NOMO-1 (cell line): Measurements from ENCODE around the gene KAT7.
"Not testable (repeated sequence)": the region's sequence is repeated elsewhere in the genome, so short reads cannot be mapped to it uniquely, and the experiment has no call there.

Experiments used
- DNase-seq, 2 experiments: peaks; one replicate each; lab custom pipeline; 2025; ENCODE audit not compliant: unreplicated experiment in 2 of 2; lab: John Stamatoyannopoulos, UW

KAT7 gene

DNA sequence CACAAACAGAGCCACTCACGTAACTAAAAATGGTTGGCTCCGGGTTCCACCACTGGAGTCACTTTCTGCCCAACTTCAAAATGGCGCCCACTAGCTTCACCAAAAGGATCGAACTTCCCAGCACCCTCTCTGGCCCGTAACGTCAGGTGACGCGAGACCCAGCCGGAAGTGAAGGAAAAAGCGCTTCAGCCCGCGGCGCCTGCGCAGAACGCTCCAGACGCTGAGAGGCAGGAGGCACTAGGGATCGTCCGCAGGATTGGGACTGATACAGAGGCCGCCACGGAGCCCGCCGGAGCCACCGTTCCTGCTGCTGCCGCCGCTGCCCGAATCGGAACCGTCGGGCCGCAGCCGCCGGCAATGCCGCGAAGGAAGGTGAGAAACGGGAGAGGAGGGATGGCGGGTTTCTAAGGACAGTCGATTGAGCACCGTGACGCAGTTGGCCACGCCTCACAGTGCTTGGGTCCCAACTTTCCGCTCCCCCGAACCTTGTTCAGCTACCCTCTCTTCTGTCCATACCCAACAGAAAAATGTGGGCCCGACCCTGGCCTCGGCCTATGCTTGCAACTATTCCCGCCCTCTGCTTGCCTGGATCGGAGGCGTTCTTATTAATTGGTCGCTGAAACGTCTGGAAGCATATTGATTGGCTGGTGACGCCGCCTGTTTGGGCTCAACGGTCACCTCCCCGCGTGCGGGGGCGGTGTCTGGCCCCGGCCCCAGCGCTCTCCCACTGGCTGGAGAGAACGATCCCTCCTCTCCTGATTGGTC, at the start of gene KAT7:
TSS of gene KAT7 (plus strand) at position 204 of the 765 bp plus-strand sequence. CDS start at position 358, 154 bp downstream.
- DNase-seq, result peak; percentile 99

DNA sequence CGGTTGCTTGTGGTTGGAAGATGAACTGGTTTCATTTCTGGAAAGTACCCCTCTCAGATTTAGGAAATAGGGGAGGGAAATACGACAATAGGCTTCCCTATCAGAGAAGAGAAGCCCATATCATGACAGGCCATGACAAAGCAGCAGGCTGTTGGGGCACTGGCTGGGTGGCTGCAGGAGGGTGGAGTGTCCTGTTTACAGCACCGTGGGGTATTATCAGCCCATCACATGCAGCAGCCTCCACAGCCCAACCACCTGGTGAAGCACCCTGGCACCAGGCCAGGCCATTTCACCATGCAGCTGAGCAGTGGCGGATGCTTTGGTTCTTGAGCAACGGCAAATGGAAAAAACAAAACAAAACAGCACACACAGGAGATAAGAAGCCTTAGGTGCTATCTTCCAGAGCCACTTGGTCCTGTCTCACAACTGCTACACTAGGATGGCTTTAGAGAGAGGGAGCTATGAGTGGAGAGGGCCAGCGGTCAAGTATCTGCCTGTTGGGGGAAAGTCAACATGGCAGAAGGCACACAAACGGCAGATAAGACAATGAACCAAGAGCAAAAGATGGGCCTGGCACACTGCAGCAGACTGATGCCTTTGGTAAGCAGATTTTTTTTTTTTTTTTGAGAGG, 48.7 kb upstream of the KAT7 start:
- peak; percentile 84 to 98 for DNase-seq

DNA sequence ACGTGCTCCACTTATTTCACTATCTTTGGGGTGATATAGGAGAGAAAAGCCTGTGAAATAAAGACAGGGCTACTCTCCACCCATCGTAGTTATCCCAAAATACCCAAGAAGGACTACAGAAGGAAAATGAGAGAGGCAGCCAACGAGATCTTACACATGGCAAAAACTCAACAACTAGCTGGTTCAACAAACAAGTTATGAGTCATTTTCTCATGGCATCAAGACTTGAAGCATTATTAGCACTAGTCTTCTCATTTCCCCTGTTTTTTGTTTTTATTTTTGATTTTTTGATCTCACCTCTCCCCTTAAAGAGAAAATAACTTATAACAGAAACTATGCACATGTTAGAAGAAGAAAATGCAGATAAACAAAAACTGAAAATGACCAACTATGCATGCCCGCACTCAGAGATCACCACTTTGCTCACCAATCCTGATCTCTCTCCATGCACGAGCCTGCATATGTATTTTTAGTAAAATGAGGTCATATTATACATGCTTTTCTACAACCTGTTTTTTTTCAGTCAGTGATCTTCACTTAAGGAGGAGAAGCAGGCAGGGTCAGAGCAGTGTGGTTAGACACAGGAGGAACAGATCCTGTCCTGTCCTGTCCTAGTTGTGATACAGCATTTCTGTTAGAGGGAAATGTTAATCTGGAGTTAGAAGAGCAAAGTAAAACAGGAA, 47.3 kb upstream of the KAT7 start:
- DNase-seq, result peak in 1 of 2 experiments; percentile 73

DNA sequence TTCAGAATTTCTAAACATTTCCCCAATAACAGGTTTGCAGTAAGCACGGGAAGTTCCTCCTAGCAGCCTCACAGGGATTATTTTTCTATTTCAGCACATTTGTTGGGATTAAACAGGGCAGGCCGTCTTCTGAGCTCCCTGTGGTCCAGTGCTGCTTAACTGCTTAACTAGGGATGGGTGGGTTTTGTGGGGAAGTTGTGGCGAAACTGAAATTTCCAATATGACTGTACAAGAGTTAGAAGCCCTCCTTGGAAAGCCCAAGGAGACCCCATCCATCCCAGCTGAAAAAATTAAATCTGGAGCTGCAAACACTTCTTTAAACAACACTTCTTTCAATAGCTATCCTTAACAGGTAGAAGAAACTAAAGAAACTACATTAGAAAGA, 46.8 kb upstream of the KAT7 start:
- DNase-seq, result no peak

DNA sequence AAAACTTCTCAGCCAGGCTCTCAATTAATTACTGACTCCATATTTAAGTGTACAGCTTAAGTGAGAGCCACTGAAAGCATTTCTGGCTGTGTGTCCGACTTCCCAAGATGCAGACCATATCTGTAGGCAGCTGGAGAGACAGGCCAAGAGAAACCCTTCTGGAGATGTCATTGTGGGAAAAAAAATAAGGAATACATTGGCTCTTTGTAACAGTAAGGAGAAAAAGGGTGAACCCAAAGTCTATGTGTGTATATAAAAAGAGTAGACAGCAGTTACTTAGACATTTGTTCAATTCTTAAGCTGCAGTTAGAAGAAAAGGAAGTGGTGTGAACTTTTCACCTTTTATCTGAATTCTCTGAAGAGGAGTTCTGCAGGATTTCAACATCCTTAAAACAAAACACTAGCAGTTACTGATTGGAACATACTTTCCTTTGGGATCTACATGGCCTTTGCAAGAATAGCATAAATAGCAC, 46.3 kb upstream of the KAT7 start:
- DNase-seq, result peak in 1 of 2 experiments; percentile 85

DNA sequence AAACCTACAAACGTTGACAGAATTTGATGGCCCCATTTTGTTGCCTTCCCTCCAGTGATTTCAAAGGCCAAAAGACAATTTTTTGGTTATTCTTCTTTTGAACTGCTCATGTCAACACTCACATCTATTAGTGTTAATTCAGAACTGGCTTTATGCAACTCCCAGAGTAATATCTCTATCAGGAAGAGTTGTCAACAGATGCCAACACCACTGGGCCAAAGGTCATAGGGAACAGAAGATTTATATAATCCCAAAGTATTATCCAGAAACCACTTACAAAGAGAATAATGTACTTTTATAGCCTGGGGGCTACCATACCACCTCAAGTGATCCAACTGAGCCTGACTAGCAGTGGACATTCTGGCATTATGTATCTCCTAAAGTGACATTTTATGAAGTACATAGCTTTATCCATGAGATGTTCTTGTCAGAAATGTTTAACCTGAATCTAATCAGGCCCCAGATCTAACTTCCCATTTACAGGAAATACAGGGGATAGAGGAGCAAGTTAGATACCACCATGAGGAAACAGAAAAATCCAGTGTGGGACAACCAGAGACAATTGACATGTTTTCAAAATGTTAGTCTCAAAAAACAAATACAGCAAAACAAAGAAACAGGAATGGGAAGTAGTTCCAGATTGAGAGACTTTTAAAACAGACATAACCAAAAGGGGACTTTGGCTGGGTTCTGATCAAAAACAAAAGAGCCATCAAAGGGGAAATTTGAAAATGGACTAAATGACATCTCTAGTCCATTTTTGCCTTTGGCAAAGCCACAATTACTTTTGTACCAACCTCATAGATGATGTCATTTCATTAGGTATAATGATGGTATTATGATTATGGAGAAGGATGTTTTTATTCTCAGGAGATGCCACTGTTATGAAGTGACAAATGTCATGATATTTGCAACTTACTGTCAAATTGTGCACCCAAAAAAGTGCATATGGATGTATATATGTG, 43.0 kb upstream of the KAT7 start:
- DNase-seq, result no peak

DNA sequence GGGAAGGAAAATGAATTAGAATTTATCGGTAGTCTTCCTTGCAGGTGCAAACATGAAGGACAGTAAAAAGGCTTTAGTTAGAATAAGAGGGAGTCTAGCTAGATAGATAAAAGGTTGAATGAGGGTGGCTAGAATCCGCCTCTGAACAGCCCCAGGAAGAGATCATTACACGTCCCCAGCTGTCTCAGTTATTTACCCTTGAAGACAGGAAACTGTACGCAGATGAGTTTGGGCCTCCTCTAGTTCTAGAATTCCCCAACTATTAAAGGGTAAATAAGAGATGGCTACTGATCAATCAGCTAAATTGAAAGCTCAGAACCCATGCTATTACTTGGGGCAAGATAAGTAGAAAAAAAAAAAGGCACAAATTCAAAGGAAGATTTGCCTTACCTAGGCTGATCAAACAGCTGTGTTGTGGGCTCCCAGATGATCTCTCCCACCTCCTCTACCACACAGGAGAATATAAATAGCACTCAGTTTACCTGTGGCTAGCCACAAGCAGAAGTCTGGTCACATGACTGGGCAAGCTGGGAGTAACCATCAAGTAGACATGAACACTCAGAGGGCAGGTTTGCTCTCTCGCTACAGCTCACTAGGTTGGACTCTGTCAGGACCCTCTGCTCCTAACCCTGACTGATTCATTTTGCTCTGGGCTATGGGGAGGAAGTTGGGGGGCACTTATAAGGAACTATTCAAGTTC, 41.5 kb upstream of the KAT7 start:
- peak in 1 of 2 experiments; percentile 3 for DNase-seq

DNA sequence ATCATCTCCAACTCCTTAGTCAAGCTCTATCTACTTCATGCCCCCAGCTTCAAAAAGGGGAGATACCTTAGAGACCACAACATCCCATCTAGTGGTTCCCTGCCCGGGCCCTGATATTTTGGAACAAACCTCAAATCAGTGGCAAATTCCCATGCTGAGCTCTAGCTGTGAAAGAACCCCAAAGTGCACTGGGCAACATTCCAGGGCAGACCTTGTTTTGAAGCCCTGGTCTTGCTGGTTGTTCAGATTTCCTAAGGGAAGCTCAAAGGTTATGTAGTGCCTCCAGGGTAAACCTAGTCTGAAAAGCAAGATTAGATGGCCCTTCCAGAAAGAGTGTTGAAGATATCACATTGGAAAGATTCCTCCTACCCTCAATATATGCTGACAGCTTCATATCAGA, 40.8 kb upstream of the KAT7 start:
- DNase-seq, result no peak

DNA sequence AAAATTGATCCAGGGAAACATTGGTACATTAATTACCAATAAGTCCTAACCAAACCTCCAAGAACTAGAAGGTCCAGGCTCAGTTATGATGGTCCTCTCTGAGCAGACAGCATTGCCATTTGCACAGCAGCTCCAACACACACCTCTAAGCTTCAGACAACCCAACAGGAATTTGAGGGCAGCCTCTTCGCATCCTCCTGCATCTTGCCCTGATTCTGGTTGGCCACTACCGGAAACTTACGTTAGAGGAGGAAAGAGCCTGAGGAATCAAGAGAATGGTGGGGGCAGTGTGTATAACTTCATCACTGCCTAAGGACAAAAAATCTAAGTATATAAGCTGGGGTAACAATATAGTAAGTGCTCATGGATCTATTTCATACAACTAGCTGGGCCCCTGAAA, 40.3 kb upstream of the KAT7 start:
- no peak for DNase-seq

DNA sequence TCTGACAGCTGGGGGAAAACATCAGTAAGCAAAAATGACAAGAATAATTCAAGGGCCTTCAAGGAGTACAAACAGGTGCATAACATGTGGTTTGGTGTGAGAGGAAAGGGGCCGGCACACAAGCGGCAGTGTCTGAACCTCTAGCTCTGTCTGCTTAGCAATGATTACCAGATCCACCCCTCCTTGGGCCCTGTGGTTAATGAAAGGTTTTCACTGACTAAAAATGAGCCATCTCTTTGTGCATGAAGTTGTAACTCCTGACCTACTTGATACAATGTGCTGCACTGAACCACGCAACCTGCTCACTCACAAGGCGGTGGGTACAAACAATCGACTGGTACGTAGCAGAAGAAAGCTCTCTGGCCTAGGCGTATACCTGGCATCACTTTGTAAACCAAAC, 39.7 kb upstream of the KAT7 start:
- no peak for DNase-seq

DNA sequence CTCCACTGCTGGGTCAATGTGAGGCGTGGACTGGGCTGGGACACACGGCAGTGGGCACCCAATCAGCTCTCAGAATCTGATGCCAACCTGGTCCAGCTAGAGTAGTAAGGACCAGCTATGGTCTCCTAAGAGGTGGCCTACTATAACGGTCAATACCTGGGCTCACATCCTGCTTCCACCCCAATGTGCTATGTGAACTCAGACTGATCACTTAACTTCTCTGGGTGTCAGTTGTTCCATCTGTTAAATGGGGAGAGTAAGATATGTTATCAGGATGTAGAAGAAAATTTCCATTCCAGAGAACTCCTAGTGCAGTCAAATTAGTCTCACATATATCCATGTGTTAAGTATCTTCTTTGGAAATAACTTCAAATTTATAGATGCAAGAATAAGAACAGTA, 38.8 kb upstream of the KAT7 start:
- DNase-seq, result no peak

DNA sequence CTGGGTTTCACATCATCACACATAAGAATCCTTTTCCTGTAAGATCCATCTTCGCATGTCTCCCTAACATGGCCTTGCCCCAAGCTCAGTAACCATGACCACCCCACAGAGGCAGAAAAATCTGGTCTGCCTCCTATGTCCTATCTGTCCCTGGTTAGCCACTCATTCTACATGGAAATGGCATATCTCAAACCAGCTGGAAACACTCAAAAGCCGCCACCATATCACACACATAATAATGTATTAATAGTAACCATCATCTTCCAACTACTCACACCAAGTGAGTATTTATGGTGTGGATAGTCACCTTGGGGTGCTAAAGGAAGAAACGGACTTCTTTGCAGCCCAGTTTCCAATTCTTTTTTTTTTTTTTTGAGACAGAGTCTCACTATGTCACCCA, 36.0 kb upstream of the KAT7 start:
- DNase-seq, result no peak

DNA sequence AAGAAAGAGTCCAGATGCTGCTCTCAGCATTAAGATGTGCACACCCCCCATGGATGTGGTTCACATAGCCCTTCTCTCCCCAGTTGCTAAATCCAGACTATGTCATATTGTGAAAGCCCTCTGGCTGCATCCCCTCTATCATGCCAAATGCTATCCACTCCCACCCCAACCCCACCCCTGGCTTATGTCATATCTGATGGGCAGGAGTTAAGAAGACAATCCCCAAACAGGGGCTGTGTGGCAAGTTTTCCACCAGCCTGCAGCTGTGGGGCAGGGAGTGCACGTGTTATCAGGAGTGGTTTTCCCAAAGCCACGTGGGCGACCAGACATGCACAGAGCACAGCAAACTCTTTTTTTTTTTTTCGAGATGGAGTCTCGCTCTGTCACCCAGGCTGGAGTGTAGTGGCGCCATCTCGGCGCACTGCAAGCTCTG, 34.5 kb upstream of the KAT7 start:
- DNase-seq, result no peak

DNA sequence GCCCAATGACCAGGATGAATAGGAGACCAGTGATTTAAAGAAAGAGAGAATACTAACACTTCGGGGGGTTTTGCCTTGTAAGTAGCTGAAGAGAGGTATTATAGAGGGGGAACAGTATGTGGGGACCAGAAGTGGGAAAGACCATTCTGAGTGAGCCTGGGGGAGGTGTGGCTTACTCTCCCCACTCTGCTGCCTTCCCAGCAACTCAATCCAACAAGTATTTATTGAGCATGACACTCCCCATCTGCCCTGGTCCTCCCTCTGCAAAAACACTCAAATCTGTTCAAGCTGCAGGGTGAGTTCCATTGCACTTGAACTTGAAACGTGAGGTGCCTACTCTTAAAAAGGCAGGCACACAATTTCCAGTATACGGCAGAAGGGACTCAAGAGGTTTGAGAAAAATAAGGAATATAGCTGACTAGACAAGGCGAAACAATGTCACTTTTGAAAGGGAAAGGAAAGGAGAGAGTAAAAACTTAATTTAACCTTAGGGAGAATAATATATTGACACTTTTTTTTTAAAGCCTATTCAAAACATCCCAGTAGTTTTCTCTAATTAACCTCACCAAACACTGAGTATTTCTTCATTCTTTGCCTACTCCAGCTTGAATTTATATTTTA, 32.7 kb upstream of the KAT7 start:
- DNase-seq, result no peak

DNA sequence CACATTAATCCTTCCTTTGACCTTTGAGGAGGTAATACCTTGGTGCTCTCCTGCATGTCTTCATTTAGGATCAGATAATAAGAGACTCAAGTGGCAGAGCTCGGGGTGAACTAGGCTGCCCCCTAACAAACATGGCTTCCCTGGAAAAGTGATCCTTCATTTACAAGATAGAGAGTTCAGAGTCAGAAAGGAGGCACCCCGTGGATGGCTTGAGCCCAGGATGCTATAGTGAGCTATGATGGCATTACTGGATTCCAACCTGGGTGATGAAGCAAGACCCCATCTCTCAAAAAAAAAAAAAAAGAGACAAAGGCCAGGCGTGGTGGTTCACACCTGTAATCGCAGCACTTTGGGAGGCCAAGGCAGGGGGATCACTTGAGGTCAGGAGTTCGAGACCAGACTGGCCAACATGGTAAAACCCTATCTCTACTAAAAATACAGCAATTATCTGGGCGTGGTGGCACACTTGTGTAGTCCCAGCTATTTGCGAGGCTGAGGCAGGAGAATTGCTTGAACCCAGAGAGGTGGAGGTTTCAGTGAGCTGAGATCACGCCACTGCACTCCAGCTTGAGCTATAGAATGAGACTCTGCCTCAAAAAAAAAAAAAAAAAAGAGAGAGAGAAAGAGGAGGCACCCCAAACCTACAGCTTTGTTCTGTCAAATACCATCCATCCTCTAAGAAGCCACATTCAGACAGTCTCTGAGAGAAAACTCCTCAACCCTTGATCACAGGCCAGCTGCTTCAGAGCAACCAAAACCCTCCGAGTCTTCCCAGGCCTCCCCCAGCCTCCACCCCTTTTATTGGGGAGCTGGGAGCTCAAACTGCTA, 31.9 kb upstream of the KAT7 start:
- DNase-seq, result no peak

DNA sequence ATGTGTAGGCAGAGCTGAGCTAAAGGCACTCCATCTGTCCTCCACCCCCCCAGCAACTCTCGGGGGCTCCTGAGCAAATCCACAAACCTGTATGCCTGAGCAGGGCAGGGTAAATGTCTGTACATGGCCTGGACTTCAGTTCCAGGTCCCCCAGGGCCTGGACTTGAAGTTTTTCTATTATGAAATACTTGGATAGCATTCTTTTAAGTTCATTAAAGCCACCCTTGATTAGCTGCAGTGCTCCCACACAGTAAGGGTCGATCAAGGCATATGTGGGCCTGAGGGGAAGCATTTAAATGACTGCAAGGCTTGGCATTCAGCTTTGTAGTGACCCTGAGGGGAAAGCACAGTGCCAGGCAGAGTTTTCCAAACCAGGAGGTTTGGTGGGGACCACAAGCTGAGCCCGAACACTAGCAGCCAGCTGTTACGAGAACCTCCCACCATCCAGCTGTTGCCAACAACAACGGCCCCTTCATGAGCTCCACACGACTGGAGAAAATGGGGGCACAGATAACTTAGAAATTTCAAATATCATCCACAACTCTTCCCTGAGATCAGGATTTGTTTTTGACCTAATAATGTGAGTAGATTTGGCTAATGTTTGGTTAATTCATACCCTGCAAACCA, 31.2 kb upstream of the KAT7 start:
- DNase-seq, result no peak

DNA sequence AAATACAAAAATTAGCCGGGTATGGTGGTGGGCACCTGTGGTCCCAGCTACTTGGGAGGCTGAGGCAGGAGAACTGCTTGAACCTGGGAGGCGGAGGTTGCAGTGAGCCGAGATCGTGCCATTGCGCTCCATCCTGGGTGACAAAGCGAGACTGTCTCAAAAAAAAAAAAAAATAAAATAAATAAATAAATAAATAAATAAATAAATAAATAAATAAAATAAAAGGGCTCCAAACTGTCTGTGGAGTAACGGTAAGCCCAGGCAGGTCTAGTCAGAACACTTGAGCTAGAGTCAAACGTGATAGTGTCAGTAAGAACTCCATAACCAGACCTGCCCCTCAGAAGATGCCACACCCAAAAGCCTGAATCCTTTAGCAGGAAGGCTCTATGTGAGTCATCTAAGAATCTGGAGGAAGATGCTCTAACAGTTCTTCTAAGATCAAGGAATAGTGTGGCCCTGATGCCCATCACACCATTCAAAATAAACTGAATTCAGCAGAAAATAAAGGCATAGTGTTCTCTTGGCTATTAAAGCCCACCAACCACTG, 29.9 kb upstream of the KAT7 start:
- not testable (repeated sequence) for DNase-seq

DNA sequence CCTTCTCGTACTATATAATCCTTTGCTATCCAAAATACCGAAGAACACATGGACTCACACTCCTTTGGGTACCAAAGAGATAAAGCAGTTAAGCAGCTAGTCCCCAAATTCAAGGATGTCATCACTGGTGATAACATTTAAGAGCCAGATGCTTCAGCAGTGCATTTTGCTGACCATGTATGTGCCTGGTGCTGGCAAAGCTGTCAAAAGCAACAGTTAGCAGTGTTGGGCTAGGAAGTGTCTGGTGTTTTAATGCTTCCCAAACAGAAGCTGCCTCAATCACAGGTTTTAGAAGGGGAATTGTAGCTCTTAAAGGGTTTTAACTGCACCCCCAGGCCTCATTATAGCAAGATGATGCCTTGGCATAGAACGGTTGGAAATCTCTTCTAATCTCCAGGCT, 29.3 kb upstream of the KAT7 start:
- DNase-seq, result no peak
